Measurements from ENCODE around the gene HYDIN.

DNA sequence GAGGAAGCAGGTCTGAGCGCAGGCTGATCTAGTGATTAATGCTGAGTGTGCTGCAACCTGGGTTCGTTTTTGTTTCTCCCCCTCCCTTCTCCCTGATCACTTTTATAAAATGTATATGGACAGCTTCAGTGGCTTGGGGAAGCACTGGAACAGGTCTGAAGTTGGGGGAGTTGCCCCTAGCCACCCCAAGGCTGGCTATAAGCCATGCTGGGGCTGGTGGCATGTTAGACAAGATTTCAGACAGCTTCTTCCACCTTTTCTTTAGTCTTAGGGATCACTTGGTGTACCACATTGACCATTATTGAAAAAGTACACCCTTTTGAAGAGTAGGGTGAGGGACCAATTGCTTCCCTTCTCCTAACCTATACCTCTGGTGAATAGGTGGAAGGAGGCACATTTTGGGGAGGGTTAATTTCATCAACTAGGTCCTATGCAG is 425.8 kb downstream of the HYDIN start:
- TF ChIP-seq CTCF (IDR thresholded peaks at IDR 0.05 in 2 of 3, conservative IDR thresholded peaks at IDR 0.05 in 1 of 3; ENCODE audit: borderline replicate concordance in 1 of 3, insufficient read depth in 1 of 3, low read depth in 2 of 3, low read length in 2 of 3) (no peak), ZNF274 (IDR thresholded peaks at IDR 0.05; ENCODE audit: low read depth, low read length) (no peak), SIN3A (IDR thresholded peaks at IDR 0.05; ENCODE audit: low read depth) (no peak), POLR2AphosphoS5 (IDR thresholded peaks at IDR 0.05; ENCODE audit: low read depth, low read length) (no peak), POLR2A (IDR thresholded peaks at IDR 0.05; ENCODE audit: borderline replicate concordance, extremely low read depth, insufficient read depth, insufficient read length) (peak; percentile 87), CEBPB (IDR thresholded peaks at IDR 0.05; ENCODE audit: low read depth) (no peak), ELF1 (IDR thresholded peaks at IDR 0.05; ENCODE audit: borderline replicate concordance, low read depth) (no peak)
